B cell (primary cell): ENCODE measurements around the gene GPR152. TPM values are rescaled to one million over a fixed set of nuclear protein-coding genes. Genes with fewer than 3 reads are reported as not detected.

ENCODE experiments used
- ATAC-seq: fragments of 200-7000 bp; cut with Tn5 transposase; one replicate; pipeline ENCODE4 v1.10.0; 2021; ENCODE audit warnings: low read depth, mild to moderate bottlenecking, moderate number of reproducible peaks, moderate library complexity
- CTCF ChIA-PET: fragments of 350-600 bp; sonication (Branson Sonifier 250); formaldehyde crosslinking; loops from one replicate; lab custom pipeline; 2021; ENCODE audit warnings: antibody characterized with exemption, inconsistent platforms; lab: Charles Lee
- POLR2A ChIA-PET: fragments of 350-600 bp; sonication (Branson Sonifier 250); formaldehyde crosslinking; loops from one replicate; lab custom pipeline; 2021; ENCODE audit warnings: antibody characterized with exemption; lab: Charles Lee
- DNase-seq: peaks from one replicate; pipeline ENCODE4 v3.0.0; 2013
- H2AFZ ChIP-seq: 2 replicates; pipeline ENCODE4 v1.6.1; 2012; ENCODE audit warnings: mild to moderate bottlenecking, low read depth, low read length; ENCODE audit not compliant: insufficient read depth, poor library complexity, severe bottlenecking
- H3K27ac ChIP-seq, 2 donors: 1 replicate in 1 of 2; 2 replicates in 1 of 2; pipeline ENCODE4 v1.5.1; 2012 to 2013; ENCODE audit warnings: low read length in 2 of 2, mild to moderate bottlenecking in 2 of 2, moderate library complexity in 1 of 2
- H3K27me3 ChIP-seq, 4 experiments: fragments of 200-600 bp in 1 of 4; sonication (generic) in 1 of 4; replicated peaks in 1 of 4; 1 replicate in 2 of 4; 2 replicates in 2 of 4; pipeline versions ENCODE4 v1.6.1 to v1.7.0; 2013 to 2016; ENCODE audit warnings: low read length in 3 of 4, mild to moderate bottlenecking in 2 of 4, mixed read lengths in 1 of 4, moderate library complexity in 1 of 4; ENCODE audit not compliant: insufficient read depth in 4 of 4, control insufficient read depth in 3 of 4; ENCODE audit errors: control extremely low read depth in 1 of 4
- H3K36me3 ChIP-seq, 2 experiments: replicated peaks in 1 of 2; 1 replicate in 1 of 2; 2 replicates in 1 of 2; pipeline versions ENCODE4 v1.6.1 to v1.7.1; 2013; ENCODE audit warnings: low read length in 1 of 2; ENCODE audit not compliant: insufficient read depth in 2 of 2, control insufficient read depth in 1 of 2; ENCODE audit errors: control extremely low read depth in 1 of 2, extremely low read depth in 1 of 2
- H3K4me1 ChIP-seq, 2 donors: fragments of 200-600 bp in 1 of 2; sonication (generic) in 1 of 2; 1 replicate in 1 of 2; 2 replicates in 1 of 2; pipeline versions ENCODE4 v1.5.1 to v1.6.1; 2013 to 2017; ENCODE audit warnings: low read length in 2 of 2; ENCODE audit not compliant: control insufficient read depth in 2 of 2, insufficient read depth in 2 of 2
- H3K4me2 ChIP-seq: replicated peaks from 2 replicates; pipeline ENCODE3; 2012; ENCODE audit warnings: mild to moderate bottlenecking, low read depth, low read length; ENCODE audit not compliant: poor library complexity, severe bottlenecking
- H3K4me3 ChIP-seq, 5 experiments: fragments of 200-600 bp in 1 of 5; sonication (generic) in 1 of 5; 1 replicate in 3 of 5; 2 replicates in 2 of 5; pipeline versions ENCODE4 v1.5.1 to v1.7.0; 2011 to 2016; ENCODE audit warnings: low read length in 4 of 5, mild to moderate bottlenecking in 4 of 5, low read depth in 2 of 5, control low read depth in 1 of 5, moderate library complexity in 1 of 5; ENCODE audit not compliant: insufficient read depth in 1 of 5; ENCODE audit errors: control extremely low read depth in 1 of 5, extremely low read depth in 1 of 5
- H3K79me2 ChIP-seq: fragments of 200-600 bp; sonication (generic); one replicate; pipeline ENCODE4 v1.6.0; 2016; ENCODE audit warnings: low read length; ENCODE audit not compliant: control insufficient read depth, insufficient read depth
- H3K9ac ChIP-seq: fragments of 200-600 bp; sonication (generic); 2 replicates; pipeline ENCODE4 v1.6.1; 2017; ENCODE audit warnings: mild to moderate bottlenecking, low read length, moderate library complexity
- H3K9me3 ChIP-seq, 3 donors: one replicate each; pipeline versions ENCODE4 v1.6.1 to v1.7.1; 2013; ENCODE audit warnings: low read length in 2 of 3; ENCODE audit not compliant: control insufficient read depth in 2 of 3, insufficient read depth in 1 of 3; ENCODE audit errors: control extremely low read depth in 1 of 3
- H4K20me1 ChIP-seq: 2 replicates; pipeline ENCODE4 v1.6.0; 2012; ENCODE audit warnings: mild to moderate bottlenecking, low read length; ENCODE audit not compliant: insufficient read depth, control insufficient read depth, poor library complexity, severe bottlenecking
- H3K27ac Mint-ChIP-seq: one replicate; pipeline ENCODE4 v1.8.0; 2021; ENCODE audit warnings: mixed read lengths
- H3K27me3 Mint-ChIP-seq: one replicate; pipeline ENCODE4 v1.8.0; 2021; ENCODE audit warnings: mixed read lengths
- H3K4me1 Mint-ChIP-seq: one replicate; pipeline ENCODE4 v1.8.0; 2021; ENCODE audit warnings: mixed read lengths
- H3K4me3 Mint-ChIP-seq: one replicate; pipeline ENCODE4 v1.8.0; 2021; ENCODE audit warnings: mixed read lengths
- H3K9me3 Mint-ChIP-seq: one replicate; pipeline ENCODE4 v1.8.0; 2022; ENCODE audit warnings: mixed read lengths; ENCODE audit not compliant: insufficient read depth
- CTCF ChIP-seq: fragments of 200-600 bp; IDR thresholded peaks from one replicate; pipeline ENCODE4 v1.8.0; 2022; ENCODE audit warnings: antibody characterized with exemption, mild to moderate bottlenecking
- EZH2 ChIP-seq: IDR thresholded peaks from 2 replicates; pipeline ENCODE4 v1.6.1; 2012; ENCODE audit warnings: borderline replicate concordance, low read depth, mild to moderate bottlenecking, moderate library complexity, low read length; ENCODE audit not compliant: insufficient read depth, poor library complexity, severe bottlenecking
- WGBS: methylation state at CpG from one replicate; pipeline ENCODE4 v1.1.5; 2013; ENCODE audit warnings: missing lambda C conversion rate; ENCODE audit not compliant: insufficient coverage; 5-methylcytosine and 5-hydroxymethylcytosine counted together
- intact Hi-C: fragments of 100-400 bp; cut with micrococcal nuclease; formaldehyde crosslinking; loops from one replicate; pipeline ENCODE4 v1.10.0; 2022
- polyA plus RNA-seq: library from polyadenylated mRNA; depleted of rRNA; stranded (reverse); fragments of >200 nt; gene quantifications from 2 replicates; pipeline ENCODE4 v1.2.3, GENCODE V29; 2012
- total RNA-seq, 2 donors: library from RNA; stranded (reverse); fragments of 120-200 nt in 1 of 2; gene quantifications; 1 replicate in 1 of 2; 2 replicates in 1 of 2; pipeline versions ENCODE4 v1.2.3 to v1.2.4, GENCODE V29; 2013 to 2022

The GPR152 gene
- total and polyA plus RNA-seq, 2 donors (not counting 1 experiment from before 2014, with no cell fraction given): 0.24 TPM; not detected in 1

DNA sequence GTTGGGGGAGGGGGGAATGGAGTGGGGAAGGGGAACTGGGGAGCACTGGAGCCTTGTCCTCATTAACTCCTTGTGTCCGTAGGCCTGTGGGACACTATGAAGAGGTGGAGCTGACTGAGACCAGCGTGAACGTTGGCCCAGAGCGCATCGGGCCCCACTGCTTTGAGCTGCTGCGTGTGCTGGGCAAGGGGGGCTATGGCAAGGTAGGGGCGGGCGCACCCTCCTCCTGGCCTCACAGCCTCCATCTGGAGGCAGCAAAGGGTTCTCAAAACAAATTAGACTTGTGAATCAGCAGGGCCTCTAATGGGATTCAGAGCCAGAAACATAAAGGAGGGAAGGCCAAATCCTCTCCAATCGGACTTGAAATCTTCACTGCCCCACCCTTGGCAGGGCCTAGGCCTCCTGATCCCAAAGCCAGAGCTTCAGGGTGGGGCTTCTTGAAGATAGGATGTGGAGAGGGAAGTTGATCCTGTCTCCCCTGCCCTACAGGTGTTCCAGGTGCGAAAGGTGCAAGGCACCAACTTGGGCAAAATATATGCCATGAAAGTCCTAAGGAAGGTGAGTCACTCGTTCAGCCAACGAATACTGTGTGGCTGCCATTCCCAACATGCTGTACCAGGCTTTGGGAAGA is 23.4 kb downstream of the GPR152 start:
- TF ChIP-seq EZH2 (no peak), CTCF (no peak)
- Histone ChIP-seq H3K36me3 (peaks cover 0 to 35% of the 10 kb centered on the region in 2 experiments), H3K4me2 (peak overlapping the region; percentile 92), H2AFZ (peak overlapping the region; percentile 90), H3K27ac (peak overlapping the region; percentile 70 to 92), H3K4me1 (peaks cover 22 to 55% of the 10 kb centered on the region in 2 donors), H3K4me3 (peak overlapping the region; percentile 82 to 95 (median 91)), H4K20me1 (peaks cover 56% of the 10 kb centered on the region), H3K9ac (peak overlapping the region; percentile 89), H3K27me3 (no peaks in the 10 kb centered on the region), H3K79me2 (peaks cover 63% of the 10 kb centered on the region), H3K9me3 (no peaks in the 10 kb centered on the region)
- 59% methylated on average over 11 of the region's 12 CpGs for WGBS
- ATAC-seq (no peak), DNase-seq (no peak)
- H3K9me3 Mint-ChIP-seq: no peaks in the 10 kb centered on the region
- POLR2A ChIA-PET: interaction anchor here (0.6 to 8.3 kb wide), 16 partner anchors 8 to 77 kb away, joined by 3 to 72 read pairs (median 5); partner anchors contain the start of genes POLD4, PPP1CA, PTPRCAP and RAD9A
- H3K4me3 Mint-ChIP-seq: peak overlapping the region; percentile 99
- CTCF ChIA-PET: interaction anchor here (0.5 to 4.4 kb wide), 8 partner anchors 8 to 109 kb away, joined by 3 to 17 read pairs (median 4); partner anchors contain the start of genes AIP, PPP1CA and PTPRCAP
- no peaks in the 10 kb centered on the region for H3K27me3 Mint-ChIP-seq
- intact Hi-C loops: no loop called here
- peak overlapping the region; percentile 96 for H3K27ac Mint-ChIP-seq
- peaks cover 50% of the 10 kb centered on the region for H3K4me1 Mint-ChIP-seq
